SKM-1 treated with dmso at 0.1 percent for 144 hours (cell line): ENCODE data around the gene GRID1.

Source experiments
- DNase-seq: peaks from one replicate; lab custom pipeline; 2025; ENCODE audit not compliant: unreplicated experiment; lab: John Stamatoyannopoulos, UW

Gene GRID1

GRCh38 chr10:86024281-86025041, 342.1 kb downstream of the GRID1 start:
- DNase-seq, result no peak

DNA sequence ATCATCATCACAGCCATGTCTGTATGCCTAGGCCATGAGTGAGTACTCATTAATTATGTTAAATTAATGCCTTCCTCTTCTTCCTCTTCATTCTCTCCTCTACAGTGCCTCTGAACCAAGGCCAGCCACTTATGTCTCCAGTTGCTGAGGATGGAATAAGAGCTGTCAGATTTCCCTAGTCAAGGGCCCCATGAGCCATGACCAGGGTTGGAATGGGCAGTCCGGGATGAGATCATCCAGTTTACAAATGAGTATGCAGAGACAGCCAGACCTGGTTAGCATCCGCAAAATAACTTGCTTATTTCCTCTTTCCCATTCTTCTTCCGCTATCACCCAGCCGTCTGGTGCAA, 342.7 kb downstream of the GRID1 start:
- no peak for DNase-seq

DNA sequence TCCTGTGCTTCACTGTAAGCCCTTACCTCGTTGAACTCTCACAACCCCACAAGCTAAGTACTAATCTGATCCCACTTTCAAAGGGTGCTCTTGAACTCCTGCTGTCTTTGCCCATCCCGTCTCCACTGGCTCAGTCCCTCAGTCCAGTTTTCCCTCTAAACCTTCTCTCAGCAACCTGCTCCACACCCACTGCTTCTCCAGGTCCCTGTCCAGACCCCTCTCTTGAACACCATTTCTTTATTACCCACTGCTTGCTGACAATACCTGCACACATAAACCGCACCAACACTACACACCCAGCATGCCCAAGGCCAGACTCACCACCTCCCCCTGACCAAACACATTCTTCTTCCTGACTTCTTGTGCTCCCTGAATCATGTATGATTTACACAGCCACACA, 343.3 kb downstream of the GRID1 start:
- no peak for DNase-seq

- DNase-seq, result no peak
Measured at GRCh38 chr10:86022906-86023305, 343.7 kb downstream of the GRID1 start.

GRCh38 chr10:86020134-86020533, 346.5 kb downstream of the GRID1 start:
- DNase-seq, result no peak

DNA sequence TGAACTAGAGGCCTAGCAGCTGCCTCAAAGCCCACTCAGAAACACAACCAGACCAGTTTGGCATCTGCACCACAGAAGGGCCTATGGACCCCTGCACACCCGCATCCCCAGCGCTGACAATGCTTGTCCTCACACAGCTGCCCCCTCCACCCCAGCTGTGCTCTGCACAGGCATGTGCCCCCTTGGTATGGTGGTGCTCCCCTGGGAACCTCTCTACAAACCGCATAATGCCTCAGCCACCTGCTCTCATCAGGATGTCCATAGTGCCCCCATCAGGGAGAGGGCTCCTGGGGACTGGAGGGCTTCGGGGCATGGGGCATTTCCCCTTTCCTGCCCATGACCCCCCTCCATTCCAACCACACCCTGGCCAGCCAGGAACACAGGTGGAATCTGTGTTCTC, 347.5 kb downstream of the GRID1 start:
- DNase-seq, result no peak

- no peak for DNase-seq
Measured at GRCh38 chr10:86018735-86019058, 347.9 kb downstream of the GRID1 start.

- no peak for DNase-seq
Measured at GRCh38 chr10:86017841-86018734, 348.5 kb downstream of the GRID1 start.

DNA sequence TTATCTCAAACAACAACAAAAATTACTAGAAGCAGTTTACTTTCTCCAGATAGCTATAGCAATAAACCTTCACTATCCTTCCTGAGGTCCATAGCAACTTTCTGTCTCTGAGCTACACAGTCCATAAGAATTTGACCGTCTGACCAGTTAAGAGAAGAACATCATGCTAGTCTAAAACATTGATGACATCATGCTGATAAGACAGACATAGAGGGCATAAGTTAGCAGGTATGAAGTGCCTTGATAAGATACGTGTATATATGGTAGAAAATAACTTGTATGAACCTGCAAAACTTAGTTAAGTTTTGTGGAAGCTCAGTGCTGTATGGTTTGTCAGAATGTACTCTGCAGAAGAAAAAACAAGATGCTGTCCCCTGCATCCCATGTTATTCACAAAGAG, 353.0 kb downstream of the GRID1 start:
- DNase-seq, result no peak

DNA sequence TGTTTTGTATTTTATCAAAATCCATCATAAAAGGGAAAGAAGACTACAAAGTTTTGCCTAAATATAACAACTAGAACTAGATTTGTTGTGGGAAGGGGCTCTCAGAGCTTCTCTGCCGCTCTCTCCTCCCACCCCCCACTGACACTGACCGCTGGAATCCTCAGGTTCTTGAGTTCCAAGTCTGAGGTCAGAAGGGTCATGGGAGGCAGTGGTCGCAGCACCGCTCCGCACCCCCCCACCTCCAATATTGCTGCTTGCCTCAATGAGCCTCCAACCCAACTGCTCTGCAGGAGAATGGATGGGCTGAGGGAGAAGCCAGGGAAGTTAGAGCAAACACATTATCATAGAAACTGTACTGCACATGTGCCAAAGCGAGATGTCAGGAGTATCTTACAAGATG, 359.4 kb downstream of the GRID1 start:
- DNase-seq, result no peak

DNA sequence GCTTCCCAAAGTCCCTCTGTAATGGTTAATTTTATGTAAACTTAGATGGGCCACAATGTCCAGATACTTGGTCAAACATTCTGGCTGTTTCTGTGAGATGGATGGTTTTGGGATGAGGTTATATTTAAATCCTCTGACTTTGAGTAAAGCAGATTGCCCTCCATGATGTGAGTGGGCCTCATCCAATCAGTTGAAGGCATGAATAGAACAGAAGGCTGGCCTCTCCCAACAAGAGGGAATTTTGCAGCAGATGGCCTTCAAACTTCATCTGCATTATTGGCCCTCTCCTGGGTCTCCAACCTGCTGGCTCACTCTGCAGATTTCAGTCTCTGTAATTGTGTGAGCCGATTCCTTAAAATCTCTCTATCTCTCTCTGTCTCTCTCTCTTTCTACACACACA, 362.3 kb downstream of the GRID1 start:
- DNase-seq, result no peak

GRCh38 chr10:86003201-86003621, 363.4 kb downstream of the GRID1 start:
- no peak for DNase-seq

- no peak for DNase-seq
Measured at GRCh38 chr10:86001521-86001920, 365.1 kb downstream of the GRID1 start.

- DNase-seq, result no peak
Measured at GRCh38 chr10:85997544-85997943, 369.1 kb downstream of the GRID1 start.

GRCh38 chr10:85995791-85996190, 370.8 kb downstream of the GRID1 start:
- DNase-seq, result no peak

DNA sequence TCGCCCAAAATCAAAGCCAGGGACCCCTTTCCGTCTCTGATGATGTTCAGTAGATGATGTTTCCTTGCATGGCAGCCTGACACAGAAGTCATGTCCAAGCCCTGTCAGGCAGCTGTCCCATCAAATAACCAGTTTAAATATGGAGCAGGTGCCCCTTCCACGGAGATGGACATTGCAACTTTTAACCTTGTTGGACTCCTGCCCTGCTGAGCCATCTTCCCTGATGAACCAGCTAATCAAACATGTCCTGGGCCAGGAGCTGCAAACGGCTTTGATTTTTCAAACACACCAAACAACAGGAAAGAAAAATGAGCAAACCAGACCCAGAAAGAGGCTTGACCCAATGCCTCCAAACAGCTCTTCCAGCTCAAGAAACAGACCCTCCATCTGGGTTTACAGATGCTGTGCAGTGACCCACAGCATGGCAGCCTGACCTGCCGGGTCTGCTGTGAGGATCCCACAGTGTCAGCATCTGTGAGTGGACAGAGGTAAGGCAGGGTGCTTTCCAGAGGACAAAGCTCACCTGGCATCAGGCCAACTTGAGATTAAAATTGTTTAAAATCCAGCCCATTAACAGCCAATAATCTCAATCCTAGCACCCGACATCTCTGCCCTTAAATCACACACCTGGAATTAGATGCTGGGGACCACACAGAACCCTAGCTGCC, 372.6 kb downstream of the GRID1 start:
- no peak for DNase-seq

DNA sequence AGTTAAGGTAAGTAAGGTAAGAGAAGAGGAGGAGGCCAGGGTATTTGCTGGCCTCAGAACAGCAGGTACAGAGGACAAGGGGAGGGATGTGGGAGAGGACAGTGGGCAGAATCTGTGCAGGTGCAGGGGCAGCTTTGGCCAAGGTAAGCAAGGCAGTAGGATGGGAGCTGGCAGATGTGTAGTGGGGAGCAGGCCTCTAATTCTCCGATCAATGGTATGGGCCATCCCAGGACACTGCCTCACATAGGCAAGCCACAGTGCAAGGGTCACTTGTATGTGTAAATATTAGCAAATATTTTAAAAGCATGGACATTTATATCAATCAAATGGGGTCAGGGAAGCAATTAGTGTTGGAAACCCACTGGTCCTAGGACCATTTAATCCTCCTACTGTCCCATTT, 373.5 kb downstream of the GRID1 start:
- DNase-seq, result no peak

- no peak for DNase-seq
Measured at GRCh38 chr10:85992324-85992723, 374.3 kb downstream of the GRID1 start.

DNA sequence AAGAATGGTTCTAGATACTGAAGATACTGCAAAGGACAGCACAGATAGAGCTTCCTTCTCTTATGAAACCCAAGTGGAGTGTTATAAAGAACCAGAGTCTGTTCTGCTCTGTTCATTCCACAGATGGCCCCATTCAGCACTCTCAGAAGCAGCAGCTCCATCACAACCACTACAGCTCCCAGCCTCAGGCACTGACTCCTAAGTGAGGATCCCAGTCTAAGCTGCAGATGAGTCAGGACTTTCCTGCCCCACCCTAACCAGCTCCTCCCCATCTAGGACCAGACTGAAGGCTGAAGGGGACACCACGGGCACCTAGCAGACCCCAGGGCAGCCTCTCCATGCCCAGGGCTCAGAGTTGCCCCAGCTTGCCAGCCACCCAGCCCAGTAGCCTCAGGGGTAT, 379.8 kb downstream of the GRID1 start:
- no peak for DNase-seq

GRCh38 chr10:85983051-85983450, 383.5 kb downstream of the GRID1 start:
- no peak for DNase-seq

DNA sequence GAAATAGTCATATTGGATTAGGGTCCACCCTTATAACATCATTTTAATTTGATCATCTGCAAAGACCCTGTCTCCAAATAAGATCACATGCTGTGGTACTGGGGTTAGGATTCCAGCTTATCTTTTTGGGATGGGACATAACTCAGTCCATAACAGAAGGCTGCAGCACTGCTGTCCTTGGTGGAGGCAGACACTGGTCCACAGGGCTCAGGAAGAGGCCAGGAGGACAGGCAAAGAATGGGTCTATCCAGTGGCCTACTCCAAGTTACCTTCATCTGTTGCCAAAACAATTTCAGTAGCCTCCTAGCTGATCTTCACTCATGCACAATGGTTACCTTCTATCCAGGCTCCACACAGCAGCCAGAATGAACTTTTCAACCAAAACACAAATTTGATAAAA, 387.0 kb downstream of the GRID1 start:
- DNase-seq, result no peak
